ENCODE results near the gene FAM20C.

Gene FAM20C

DNA sequence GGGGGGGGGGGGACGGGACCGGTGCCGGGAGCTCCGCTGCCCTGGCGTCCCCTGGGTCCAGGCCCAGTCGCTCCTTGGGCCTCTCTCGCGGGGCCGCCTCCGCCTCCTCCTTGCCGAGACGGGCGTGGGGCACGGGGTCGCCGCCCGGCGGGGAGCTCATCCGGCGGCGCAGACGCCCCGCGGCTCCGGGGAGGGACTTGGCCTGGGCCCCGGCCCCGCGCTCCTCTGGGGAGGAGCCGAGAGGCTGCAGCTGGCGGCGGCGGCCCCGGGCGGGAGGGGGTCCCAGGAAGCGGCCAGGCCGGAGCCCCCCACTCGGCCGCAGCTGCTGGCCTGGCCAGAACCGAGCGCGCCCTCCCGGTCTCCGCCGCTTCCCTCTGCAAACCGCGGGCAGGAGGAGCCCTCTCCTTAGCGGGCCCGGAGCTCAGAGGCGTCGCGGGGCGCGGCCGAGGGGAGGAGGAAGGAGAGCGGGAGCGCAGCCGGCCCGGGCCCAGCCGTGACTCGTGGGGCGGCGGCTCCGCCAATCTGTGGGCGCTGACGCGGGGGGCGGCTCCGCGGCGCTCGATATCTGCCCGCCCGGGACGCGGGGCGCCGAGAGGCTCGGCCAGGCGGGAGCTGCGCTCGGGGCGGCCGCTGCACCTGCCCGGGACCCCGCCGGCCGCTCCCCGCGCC, at the start of gene FAM20C:
Gene FAM20C, plus strand, starts transcription at position 591 of the 669 bp plus-strand sequence. CDS start 629 bp downstream, outside the sequence.
- no peak for DNase-seq

DNA sequence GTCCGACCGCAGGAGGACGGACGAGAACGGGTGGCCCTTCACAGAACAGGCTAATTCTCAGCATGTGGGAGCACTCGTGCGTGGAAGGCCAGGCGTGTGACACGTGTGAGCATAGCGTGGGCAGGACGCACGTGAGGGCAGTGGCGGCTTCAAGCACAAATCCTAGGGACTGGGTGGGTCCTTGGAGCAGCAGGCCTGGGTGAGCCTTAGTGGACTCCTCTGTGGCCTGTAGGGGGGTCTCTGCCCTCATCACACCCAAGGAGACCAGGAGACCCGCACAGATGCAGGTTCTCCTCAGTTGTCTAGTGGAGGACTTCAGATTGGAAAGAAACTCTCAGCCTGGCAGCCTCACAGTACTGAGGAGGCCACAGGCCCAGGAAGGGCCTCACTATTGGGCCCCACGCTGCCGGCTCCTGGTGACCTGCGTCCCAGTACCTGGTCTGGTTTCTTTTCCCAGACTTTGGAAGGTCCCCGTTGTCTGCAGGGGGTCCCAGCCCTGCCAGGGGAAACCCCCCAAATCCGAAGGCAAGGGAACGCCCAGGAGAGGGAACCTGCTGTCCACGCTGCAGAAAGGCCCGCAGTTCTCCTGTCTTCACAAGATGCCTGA, 49.1 kb upstream of the FAM20C start:
- no peak for DNase-seq

DNA sequence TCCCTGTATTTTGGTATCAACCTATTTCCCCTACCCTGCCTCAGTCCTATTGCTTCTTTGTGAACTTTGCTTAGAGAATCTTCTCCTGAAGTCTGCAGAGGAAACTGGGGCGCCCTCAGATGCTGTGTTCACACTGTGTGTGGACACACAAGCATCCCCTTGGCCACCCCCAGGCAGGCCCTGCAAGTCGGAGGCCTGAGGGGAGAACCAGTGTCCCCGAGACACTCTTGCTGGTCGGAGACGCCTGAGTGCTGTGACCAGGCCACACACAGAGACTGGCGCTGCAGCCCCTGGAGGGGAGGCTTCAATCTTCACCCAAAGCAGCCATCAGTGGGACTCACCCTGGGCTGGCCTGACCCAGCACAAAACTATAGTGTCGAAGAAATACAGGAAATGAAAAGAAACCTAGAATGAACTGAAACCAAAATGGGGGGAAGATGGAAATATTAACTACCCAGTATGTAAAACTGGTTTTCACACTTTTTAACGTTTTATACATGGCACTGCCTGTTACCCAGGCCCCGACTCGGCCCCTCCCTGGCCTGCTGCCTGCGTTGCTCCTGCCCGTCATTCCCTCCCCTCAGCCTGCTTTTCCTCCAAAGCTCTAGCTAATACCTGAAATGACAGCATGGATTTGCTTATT, 48.4 kb upstream of the FAM20C start:
- DNase-seq, result no peak

DNA sequence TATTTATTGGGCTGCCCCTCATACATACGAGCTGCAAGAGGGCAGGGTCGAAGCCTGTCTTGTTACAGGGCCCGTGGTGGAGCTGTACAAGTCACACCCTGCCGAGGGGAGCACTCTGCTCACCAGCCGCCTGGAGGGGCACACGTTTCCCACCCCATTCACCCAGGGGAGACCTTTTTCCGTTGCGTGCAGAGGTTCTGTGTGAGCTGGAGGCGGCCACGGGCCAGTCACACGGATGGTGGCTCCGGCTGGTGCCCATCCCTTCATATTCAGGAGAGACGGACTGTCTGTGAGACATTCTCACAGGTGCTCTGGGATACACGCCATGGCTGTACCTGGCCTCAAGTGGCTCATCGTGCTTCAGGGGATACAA, 47.9 kb upstream of the FAM20C start:
- no peak for DNase-seq

DNA sequence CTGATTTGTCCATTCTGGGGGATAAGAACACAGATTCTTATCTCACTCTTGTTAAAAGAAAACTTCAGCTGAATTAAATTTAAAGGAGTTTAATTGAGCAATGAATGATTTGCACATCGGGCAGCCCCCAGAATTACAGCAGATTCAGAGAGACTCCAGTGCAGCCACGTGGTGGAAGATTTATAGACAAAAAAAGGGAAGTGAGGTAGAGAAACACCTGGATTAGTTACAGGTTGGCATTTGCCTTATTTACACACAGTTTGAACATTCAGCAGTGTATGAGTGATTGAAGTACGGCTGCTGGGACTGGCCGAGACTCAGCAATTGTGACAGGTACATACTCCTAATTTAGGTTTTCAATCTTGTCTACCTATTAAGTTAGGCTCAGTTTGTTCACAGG, 46.5 kb upstream of the FAM20C start:
- no peak for DNase-seq

DNA sequence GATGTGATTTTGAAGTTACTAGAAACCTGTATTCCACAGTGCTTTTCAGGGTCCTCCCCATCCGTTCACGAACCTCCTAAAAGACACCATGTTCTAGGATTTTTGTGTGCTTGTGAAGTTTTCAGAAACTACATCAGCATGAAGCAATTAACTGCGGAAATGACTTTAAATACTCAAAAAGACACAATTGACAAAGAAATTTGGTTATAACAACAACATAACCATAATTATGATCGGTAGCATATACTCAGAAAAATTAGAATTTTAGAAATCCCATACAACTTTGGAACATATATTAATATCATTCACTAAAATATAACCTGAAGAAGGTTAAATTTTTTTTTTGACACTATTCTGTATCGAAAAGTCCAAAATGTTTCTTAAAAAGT, 43.8 kb upstream of the FAM20C start:
- no peak for DNase-seq

DNA sequence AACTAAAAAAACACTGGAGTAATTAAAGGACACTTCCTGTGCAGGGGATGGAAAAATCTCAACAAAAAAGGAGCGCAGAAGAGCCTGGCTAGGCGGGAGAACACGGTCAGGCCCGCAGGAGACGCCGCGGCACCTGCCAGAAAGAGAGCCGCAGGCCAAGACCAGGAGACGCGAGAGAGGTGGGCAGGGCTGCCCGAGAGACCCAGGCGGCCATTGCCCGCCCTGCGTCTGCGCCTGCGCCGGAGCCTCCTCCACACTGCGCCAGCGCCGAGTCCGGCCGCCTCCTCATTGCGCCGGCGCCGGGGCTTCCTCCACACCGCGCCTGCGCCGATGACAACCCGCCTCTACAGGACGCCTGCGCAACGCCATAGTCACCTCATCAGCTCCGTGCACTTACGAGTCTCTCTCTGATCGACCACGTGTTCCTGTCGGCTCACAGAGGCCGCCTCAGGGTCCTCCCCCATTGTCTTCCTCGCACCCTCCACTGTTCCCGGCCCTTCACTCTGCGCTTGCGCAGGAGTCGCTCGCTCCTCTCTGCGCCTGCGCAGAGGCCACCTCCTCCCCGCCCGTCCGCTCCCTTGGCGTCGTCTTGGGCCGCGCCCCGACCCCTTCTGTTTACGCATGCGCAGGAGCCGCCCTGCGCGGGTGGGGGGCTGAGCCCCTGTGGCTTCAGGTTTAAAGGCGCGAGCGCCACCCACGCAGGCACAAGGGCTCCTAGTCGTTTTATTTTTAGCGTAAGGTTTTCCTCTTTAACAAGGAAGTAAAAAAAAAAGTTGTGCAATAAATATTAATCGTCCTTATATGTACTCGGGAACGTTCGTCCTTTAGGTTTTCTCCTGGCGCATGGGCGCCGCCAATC, 43.2 kb upstream of the FAM20C start:
- peak; percentile 97 for DNase-seq

DNA sequence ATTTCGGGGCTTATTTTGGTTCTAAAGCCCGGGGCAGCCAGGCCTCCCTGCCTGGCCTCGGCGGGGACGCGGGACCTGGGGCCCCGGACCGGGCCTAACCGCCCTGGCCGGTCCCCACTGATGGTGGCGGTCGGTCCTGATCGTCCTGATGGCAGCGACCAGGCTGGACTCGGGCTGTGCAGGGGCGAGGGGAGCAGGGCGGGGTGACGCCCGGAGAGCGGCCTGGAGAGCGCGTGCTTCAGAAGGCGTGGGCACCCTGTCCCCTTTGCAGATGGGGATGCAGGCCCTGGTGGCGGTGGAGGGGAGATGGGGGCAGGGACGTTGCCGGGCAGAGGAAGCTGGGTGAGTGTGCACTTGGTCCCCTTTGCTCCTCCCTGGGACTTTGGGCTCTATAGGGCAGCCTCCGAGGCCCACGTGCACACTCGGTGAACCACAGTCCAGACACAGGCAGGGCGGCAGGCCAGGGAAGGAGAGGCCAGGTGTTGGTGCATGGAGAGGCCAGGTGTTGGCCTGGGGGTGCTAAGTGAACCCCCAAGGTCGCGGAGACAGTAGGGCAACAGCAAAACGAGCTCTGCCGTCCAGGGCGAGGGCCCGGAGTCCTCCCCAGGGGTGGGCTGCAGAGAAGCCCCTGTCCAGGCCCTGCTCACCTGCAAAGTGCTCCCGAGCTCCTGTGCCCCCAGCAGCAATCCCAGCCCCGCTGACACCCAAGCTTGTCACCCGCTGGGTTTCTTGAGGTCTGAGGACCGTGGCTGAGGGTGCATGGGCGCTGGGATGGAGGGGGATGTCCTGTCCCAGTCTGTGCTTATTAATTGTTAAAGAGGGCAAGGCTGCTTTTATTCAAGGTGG, 42.4 kb upstream of the FAM20C start:
- DNase-seq, result no peak

DNA sequence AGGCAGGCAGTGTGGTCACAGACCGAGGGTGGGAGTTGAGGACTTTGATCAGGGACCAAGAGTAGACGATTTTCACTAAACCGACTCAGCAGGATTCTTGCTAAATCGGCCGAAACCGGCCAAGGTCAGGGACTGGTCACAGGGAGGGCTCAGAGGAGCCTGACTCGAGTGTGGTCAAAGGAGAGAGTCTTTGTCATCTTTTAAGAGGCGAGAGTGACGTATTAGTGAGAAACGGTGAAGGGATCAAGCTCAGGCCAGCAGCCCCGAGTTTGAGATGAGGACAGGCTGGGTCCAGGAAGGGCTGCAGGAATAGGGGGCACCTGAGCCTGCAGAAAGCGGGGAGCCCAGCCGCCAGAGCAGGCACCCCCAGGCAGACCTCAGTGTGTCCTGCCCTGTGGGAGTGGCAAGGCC, 41.6 kb upstream of the FAM20C start:
- DNase-seq, result no peak

DNA sequence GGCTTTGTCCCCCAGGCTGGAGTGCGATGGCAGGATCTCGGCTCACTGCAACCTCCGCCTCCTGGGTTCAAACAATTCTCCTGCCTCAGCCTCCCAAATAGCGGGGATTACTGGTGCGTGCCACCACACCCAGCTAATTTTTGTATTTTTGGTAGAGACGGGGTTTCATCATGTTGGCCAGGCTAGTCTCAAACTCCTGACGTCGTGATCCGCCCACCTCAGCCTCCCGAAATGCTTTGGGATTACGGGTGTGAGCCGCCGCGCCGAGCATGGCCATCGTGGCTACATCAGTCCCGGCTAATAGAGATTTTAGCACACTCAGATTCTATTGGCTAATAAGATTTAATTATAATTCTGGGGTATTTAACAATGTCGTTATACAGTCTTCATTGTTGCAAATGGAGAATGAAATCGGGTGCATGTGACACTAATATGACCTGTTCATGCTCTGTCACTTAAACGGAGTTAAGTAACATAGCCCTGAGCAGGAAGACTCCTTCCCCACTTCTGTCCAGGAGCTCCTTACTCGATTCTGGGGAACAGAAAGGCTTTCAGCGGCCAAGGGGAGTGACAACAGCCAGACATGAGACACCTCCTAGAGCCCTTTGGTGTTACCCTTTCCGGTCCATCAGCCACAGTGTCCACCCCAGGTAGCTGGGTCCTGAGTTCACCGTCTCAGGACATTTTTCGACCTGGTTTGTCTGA, 40.9 kb upstream of the FAM20C start:
- DNase-seq, result no peak

DNA sequence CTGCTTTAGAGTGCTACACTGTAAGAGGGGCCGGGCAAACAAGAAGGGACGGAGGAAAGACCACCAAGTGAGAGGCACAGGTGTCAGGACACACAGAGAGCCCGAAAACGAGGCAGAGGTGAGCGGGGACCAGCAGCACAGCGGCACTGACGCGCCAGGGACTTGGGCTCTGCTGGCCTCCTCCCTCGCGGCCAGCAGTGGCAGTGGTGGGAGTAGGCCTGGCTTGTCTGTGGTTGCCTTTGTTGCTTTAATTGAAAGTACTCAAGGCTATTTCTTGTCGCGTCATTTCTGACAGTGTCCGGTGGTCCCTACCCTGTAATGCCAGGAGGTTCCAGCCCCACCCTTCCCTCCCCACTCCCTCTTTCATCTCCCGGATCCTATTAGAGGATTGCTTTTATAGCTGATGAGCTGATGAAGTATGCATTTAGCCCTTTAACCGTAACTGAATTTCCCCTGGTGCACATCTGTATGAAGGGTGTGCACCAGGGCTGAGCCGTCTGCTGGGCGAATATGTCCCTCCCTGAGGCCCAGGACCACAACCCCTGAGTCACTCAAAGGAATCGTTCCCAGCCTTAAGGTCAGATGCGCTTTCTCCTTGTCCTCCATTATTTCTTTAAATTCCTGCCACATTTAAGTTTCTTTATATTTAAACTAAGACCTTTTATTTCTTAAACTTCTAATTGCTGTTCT, 39.5 kb upstream of the FAM20C start:
- DNase-seq, result no peak

DNA sequence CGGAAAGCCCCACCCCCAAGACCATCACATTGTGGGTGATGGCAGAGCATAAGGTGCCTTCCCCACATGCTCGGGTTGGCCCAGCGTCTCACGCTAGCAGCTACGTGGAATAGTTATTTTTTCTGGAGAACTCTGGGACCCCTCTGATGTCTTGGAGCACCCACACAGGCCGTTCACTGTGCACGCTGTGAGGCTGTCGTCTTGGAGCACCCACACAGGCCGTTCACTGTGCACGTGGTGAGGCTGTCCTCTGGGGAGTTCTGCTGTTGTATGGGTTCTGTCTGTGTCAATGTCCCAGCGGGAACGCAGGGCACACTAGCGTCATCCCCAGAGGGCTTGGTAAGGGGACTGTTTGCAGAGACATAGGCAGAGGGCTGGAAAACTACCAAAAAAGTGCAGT, 38.8 kb upstream of the FAM20C start:
- no peak for DNase-seq

DNA sequence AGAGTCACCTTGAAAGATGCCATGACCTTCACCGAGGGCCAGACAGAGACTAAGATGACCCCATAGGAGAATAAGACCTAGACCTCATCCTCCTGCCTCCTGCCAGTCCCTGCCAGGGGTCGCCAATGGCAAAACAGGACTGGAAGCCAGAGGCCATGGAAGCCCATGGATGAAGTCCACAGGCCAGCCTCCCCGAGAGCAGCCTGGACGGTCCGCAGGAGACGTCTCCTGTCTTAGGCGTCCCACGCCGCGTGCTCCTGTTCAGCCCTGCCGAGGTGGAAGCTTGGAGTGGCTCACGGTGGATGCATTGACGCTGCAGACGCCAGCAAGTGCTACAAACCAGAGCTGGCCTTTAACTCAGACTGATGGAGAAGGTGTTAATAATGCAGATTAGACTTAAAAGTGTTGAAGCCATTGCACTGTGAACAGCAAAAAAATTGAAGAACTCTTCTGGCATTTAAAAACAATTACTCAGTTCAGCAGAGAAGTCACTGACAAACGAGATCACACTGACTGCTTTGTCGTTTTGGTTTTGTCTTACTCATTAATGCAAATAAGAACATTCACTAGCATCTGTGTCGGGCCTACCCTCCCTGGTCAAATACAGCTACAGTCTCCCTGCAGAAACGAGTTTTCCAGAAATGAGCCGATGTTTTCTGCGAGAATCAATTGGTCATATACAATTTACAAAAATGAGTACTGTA, 38.1 kb upstream of the FAM20C start:
- DNase-seq, result peak; percentile 85

DNA sequence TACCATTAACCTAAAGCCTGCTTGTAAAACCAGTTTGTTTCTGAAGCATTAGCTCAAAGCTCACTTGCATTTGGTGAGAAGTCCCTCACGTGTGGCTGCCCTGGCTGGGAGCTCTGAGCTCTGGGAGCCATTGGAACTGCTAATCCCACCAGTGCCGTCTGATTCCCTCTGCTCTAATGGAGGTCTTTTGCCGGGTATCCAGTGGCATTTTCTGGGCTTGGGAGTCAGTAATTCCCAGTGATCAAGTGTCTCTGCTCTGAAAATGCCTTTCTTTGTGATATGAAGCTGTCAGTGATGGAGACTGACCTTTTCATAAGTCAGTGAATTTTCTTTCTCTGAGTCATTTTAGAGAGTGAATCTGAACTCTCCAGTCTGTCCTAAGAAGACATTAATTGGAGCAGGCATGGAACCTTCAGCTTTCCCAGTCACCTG, 36.9 kb upstream of the FAM20C start:
- DNase-seq, result no peak

DNA sequence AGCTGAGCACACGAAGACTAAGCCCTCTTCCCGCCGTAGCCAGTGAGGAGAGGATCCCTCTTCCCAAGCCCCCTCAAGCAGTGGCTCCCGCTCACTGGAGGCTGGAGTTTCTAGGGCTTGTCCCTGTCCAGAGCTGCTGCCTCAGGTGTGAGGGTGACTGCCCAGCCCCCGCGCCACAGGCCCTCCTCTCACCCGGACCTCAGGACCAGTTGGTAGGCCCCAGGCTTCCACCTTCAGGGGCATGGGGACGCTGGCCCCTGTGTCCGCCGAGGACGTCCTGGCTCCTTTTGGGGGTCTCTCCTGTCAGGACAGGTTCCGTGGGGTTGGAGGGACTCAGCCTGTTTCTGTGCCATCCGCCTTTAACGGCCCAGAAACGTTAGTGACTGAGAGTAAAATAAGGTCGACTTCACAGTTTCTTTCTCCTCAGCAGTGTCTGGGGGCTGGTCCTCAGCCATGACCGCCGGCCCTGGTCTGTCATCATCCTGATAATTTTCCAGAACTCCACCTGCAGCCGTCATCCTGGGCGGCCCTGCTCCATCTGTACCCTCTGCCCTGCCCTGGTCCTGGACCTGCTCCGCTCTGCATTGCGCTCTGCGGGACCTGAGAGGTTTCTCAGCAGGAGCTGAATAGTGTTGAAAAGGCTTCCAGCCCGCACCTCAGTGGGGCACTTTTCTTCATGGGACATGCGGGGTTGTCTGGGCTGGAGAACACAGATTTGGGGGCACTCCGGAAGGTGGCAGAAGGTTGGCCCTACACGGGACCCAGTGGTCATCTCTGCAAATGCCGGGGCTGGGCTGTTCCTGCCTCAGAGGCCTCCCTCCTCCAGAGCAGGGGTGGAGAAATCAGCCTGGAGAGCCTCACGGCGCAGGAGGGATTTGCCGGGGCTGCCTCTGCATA, 36.0 kb upstream of the FAM20C start:
- DNase-seq, result no peak

DNA sequence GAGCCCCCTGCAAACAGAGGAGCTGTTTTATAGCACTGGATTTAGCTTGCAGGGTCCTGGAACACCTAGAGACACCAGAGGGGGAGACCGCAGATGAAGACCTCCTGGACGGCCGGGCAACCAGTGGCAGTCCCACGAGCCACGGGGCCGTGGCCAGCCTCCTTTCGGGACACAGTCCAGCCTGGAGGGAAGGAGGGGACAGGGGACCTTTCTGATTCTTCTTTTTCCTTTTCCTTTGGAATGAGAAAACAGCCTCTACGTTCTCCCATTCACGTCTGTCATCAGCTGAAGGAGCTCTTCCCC, 35.4 kb upstream of the FAM20C start:
- no peak for DNase-seq

DNA sequence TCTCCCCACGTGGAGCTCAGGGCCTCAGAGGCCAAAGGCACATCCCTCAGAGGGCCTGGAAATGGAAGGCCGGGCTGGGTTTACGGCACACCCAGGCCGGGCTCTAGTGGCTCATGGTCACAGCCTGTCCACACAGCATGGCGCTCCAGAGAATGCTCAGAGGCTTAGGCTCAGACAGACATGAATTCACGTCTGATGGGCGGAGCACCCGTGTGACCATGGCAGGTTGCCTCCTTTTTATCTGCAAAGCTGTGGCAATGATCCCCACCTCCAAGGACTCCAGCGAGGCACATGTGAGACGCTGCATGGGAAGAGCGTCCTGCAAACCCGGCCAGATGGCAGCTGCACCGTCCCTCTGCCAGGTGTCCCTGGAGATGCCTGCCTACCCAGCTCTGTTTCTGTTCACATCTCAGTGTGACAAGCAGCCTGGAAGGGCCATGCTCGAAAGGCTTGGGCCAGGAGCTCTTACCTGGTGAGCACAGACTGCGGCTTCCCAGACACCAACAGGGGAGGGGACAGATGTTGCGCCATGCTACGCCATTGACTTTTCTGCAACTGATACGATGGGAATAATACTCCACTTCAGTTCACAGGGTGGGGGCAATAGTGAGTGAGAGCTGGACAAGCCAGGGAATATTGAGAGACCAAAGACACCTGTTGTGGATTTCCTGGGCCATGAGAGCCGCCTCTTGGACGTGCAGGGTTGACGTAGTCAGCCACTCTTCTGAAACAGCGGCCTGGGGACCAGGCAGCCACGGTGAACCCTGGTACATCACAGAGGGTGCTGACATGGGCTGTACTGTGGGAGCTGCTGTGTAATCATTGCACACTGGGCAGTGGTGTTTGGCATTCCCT, 34.4 kb upstream of the FAM20C start:
- no peak for DNase-seq

DNA sequence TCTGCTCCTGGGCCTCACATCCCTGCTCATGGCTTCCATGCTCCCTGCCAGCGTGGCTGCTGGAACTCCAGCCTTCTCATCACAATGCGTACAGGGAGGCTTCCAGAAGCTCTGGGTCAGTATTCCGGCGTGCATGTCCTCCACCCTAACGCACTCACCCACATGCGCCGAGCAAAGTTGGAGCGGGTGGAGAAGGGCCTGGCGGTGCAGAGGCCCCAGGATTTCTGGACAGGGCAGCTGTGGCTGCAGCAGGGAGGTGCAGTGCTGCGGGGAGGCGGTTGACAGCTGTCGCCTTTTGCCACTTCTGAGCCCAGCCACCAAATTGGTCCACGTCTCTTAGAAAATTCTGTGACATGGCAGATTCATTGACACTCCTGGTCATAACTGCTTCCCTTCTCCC, 33.6 kb upstream of the FAM20C start:
- DNase-seq, result no peak
